SU-DHL-6 (cell line): ENCODE data around the gene HECW1.

Source experiments
- CTCF ChIP-seq: fragments of 200-600 bp; sonication (generic); IDR thresholded peaks from one replicate; pipeline ENCODE4 v1.5.1; 2017; ENCODE audit warnings: antibody characterized with exemption, mild to moderate bottlenecking, low read length, moderate library complexity; ENCODE audit not compliant: insufficient read depth, poor library complexity, severe bottlenecking
- EZH2phosphoT487 ChIP-seq: fragments of 200-600 bp; sonication (generic), shearing (Covaris generic); conservative IDR thresholded peaks from 2 replicates; pipeline ENCODE4 v1.6.1; 2018; ENCODE audit warnings: mild to moderate bottlenecking, antibody characterized with exemption, low read length, moderate library complexity, mixed read lengths

GRCh38 chr7:43302211-43302711 lies 189.8 kb downstream of the HECW1 start:
- no peak for TF ChIP-seq CTCF
- TF ChIP-seq EZH2phosphoT487: no peak
